Smooth muscle cell (in vitro differentiated cells): ENCODE data around the gene DCST2. TPM values are rescaled to one million over a fixed set of nuclear protein-coding genes. Genes with fewer than 3 reads are reported as not detected.

ENCODE experiments used
- DNase-seq: peaks from one replicate; lab custom pipeline; 2025; ENCODE audit not compliant: unreplicated experiment; lab: John Stamatoyannopoulos, UW
- H2AFZ ChIP-seq: fragments of 200-600 bp; sonication (generic); 2 replicates; pipeline ENCODE4 v1.6.0; 2016; ENCODE audit warnings: antibody characterized with exemption, low read depth, mild to moderate bottlenecking
- H3F3A ChIP-seq: fragments of 200-600 bp; sonication (generic); 2 replicates; pipeline ENCODE4 v1.6.0; 2017; ENCODE audit warnings: antibody characterized with exemption, low read depth
- H3K27ac ChIP-seq: fragments of 200-600 bp; sonication (generic); 2 replicates; pipeline ENCODE4 v1.5.1; 2016; ENCODE audit warnings: low read depth, mild to moderate bottlenecking
- H3K27me3 ChIP-seq: fragments of 200-600 bp; sonication (generic); 2 replicates; pipeline ENCODE4 v1.6.1; 2016; ENCODE audit warnings: low read depth, mild to moderate bottlenecking
- H3K36me3 ChIP-seq: fragments of 200-600 bp; sonication (generic); 2 replicates; pipeline ENCODE4 v1.5.1; 2016; ENCODE audit warnings: low read depth
- H3K4me1 ChIP-seq: fragments of 200-600 bp; sonication (generic); 2 replicates; pipeline ENCODE4 v1.5.1; 2016; ENCODE audit warnings: low read depth
- H3K4me2 ChIP-seq: fragments of 200-600 bp; sonication (generic); 2 replicates; pipeline ENCODE4 v1.6.0; 2016; ENCODE audit warnings: mild to moderate bottlenecking
- H3K4me3 ChIP-seq: fragments of 200-600 bp; sonication (generic); 2 replicates; pipeline ENCODE4 v1.5.1; 2016; ENCODE audit warnings: mild to moderate bottlenecking
- H3K79me2 ChIP-seq: fragments of 200-600 bp; sonication (generic); 2 replicates; pipeline ENCODE4 v1.6.0; 2016; ENCODE audit warnings: low read depth, mild to moderate bottlenecking
- H3K9ac ChIP-seq: fragments of 200-600 bp; sonication (generic); 2 replicates; pipeline ENCODE4 v1.6.0; 2016; ENCODE audit warnings: low read depth
- H3K9me3 ChIP-seq: fragments of 200-600 bp; sonication (generic); replicated peaks from 2 replicates; pipeline ENCODE4 v1.5.1; 2016; ENCODE audit warnings: low read depth
- H4K20me1 ChIP-seq: fragments of 200-600 bp; sonication (generic); 2 replicates; pipeline ENCODE4 v1.6.0; 2016; ENCODE audit warnings: low read depth
- CTCF ChIP-seq: fragments of 200-600 bp; sonication (generic); IDR thresholded peaks from 2 replicates; pipeline ENCODE4 v1.5.1; 2017; ENCODE audit warnings: borderline replicate concordance, mild to moderate bottlenecking, antibody characterized with exemption; ENCODE audit not compliant: insufficient read depth, poor library complexity, severe bottlenecking
- WGBS: methylation state at CpG from one replicate; pipeline ENCODE4 v1.1.7; 2016; ENCODE audit warnings: low lambda C conversion rate; 5-methylcytosine and 5-hydroxymethylcytosine counted together
- polyA plus RNA-seq: library from polyadenylated mRNA; unstranded; fragments of >200 nt; fragmentation: Nextera tagmentation; extraction: Ambion mirVana; gene quantifications from 2 replicates; pipeline ENCODE4 v1.2.1, GENCODE V29; 2016
- total RNA-seq: library from RNA; depleted of rRNA; stranded (reverse); fragments of >200 nt; gene quantifications from 2 replicates; pipeline ENCODE4 v1.2.3, GENCODE V29; 2014

Gene DCST2
- total and polyA plus RNA-seq, 2 experiments from 2014 or later, result 1.3 TPM; not detected in 1

GRCh38 chr1:155011437-155012025, 22.1 kb downstream of the DCST2 start:
- WGBS, result 90% methylated on average over 5 of the region's 6 CpGs
- no peaks in the 10 kb centered on the region for H3K9me3 ChIP-seq
- no peak overlapping the region for H3K9ac ChIP-seq
- no peak overlapping the region for H3K4me3 ChIP-seq
- no peak overlapping the region for H3K4me2 ChIP-seq
- TF ChIP-seq CTCF, result no peak
- peaks cover 2% of the 10 kb centered on the region for H3F3A ChIP-seq
- no peaks in the 10 kb centered on the region for H3K27me3 ChIP-seq
- H3K27ac ChIP-seq, result no peak overlapping the region
- H3K4me1 ChIP-seq, result peaks cover 32% of the 10 kb centered on the region
- peaks cover 66% of the 10 kb centered on the region for H4K20me1 ChIP-seq
- no peaks in the 10 kb centered on the region for H3K36me3 ChIP-seq
- H3K79me2 ChIP-seq, result peaks cover 21% of the 10 kb centered on the region
- no peak overlapping the region for H2AFZ ChIP-seq
- DNase-seq, result no peak

GRCh38 chr1:155011004-155011416, 22.6 kb downstream of the DCST2 start:
- no peak overlapping the region for H3K9ac ChIP-seq
- H3F3A ChIP-seq, result no peaks in the 10 kb centered on the region
- 80% methylated on average over 5 of the region's 5 CpGs for WGBS
- no peak for DNase-seq
- H2AFZ ChIP-seq, result no peak overlapping the region
- H3K9me3 ChIP-seq, result no peaks in the 10 kb centered on the region
- no peak for TF ChIP-seq CTCF
- peaks cover 21% of the 10 kb centered on the region for H3K79me2 ChIP-seq
- no peak overlapping the region for H3K27ac ChIP-seq
- no peaks in the 10 kb centered on the region for H3K36me3 ChIP-seq
- H3K4me1 ChIP-seq, result peaks cover 32% of the 10 kb centered on the region
- H3K4me3 ChIP-seq, result no peak overlapping the region
- no peak overlapping the region for H3K4me2 ChIP-seq
- H3K27me3 ChIP-seq, result no peaks in the 10 kb centered on the region
- peaks cover 71% of the 10 kb centered on the region for H4K20me1 ChIP-seq

- H3K4me3 ChIP-seq, result no peak overlapping the region
- peaks cover 21% of the 10 kb centered on the region for H3K79me2 ChIP-seq
- H3K27ac ChIP-seq, result no peak overlapping the region
- no peak for DNase-seq
- no peaks in the 10 kb centered on the region for H3K9me3 ChIP-seq
- H3K4me2 ChIP-seq, result no peak overlapping the region
- no peak overlapping the region for H2AFZ ChIP-seq
- H3F3A ChIP-seq, result no peaks in the 10 kb centered on the region
- no peaks in the 10 kb centered on the region for H3K36me3 ChIP-seq
- peaks cover 72% of the 10 kb centered on the region for H4K20me1 ChIP-seq
- no peaks in the 10 kb centered on the region for H3K27me3 ChIP-seq
- no peak for TF ChIP-seq CTCF
- no peak overlapping the region for H3K9ac ChIP-seq
- WGBS, result 83% methylated on average over 10 of the region's 11 CpGs
- peaks cover 32% of the 10 kb centered on the region for H3K4me1 ChIP-seq
These were observed 23.2 kb downstream of the DCST2 start for GRCh38 chr1:155010211-155010918.
